ENCODE measurements around the gene PPARG.

The PPARG gene

DNA sequence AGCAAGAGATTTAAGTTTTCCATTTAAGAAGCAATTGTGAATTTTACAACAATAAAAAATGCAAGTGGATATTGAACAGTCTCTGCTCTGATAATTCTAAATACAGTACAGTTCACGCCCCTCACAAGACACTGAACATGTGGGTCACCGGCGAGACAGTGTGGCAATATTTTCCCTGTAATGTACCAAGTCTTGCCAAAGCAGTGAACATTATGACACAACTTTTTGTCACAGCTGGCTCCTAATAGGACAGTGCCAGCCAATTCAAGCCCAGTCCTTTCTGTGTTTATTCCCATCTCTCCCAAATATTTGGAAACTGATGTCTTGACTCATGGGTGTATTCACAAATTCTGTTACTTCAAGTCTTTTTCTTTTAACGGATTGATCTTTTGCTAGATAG lies 62.3 kb downstream of the PPARG start:
- no peak overlapping the region for H3K4me3 ChIP-seq (ENCODE audit: low read length)
- H3K9me3 ChIP-seq (ENCODE audit: control insufficient read depth, insufficient read depth, low read length), result no peaks in the 10 kb centered on the region
- TF ChIP-seq EZH2phosphoT487 (IDR thresholded peaks at IDR 0.05; ENCODE audit: borderline replicate concordance, low read length), result no peak
- TF ChIP-seq, protein P1, sequence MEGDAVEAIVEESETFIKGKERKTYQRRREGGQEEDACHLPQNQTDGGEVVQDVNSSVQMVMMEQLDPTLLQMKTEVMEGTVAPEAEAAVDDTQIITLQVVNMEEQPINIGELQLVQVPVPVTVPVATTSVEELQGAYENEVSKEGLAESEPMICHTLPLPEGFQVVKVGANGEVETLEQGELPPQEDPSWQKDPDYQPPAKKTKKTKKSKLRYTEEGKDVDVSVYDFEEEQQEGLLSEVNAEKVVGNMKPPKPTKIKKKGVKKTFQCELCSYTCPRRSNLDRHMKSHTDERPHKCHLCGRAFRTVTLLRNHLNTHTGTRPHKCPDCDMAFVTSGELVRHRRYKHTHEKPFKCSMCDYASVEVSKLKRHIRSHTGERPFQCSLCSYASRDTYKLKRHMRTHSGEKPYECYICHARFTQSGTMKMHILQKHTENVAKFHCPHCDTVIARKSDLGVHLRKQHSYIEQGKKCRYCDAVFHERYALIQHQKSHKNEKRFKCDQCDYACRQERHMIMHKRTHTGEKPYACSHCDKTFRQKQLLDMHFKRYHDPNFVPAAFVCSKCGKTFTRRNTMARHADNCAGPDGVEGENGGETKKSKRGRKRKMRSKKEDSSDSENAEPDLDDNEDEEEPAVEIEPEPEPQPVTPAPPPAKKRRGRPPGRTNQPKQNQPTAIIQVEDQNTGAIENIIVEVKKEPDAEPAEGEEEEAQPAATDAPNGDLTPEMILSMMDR (IDR thresholded peaks at IDR 0.05; ENCODE audit: low read depth, low read length, poor library complexity, severe bottlenecking), result no peak
- H3K36me3 ChIP-seq (ENCODE audit: control insufficient read depth, low read length), result no peaks in the 10 kb centered on the region
- no peaks in the 10 kb centered on the region for H3K79me2 ChIP-seq (ENCODE audit: control insufficient read depth, low read length)
- H3K9me2 ChIP-seq (replicated peaks; ENCODE audit: control insufficient read depth, low read length), result no peaks in the 10 kb centered on the region
- no peaks in the 10 kb centered on the region for H3K4me1 ChIP-seq (ENCODE audit: control insufficient read depth, low read length)
- no peaks in the 10 kb centered on the region for H3F3A ChIP-seq (ENCODE audit: control insufficient read depth, insufficient read depth)
- H3K27ac ChIP-seq (ENCODE audit: low read depth, low read length), result no peak overlapping the region
- H3K4me2 ChIP-seq (ENCODE audit: low read length), result no peak overlapping the region
- H3K27me3 ChIP-seq (ENCODE audit: control insufficient read depth, low read length), result peaks cover 31% of the 10 kb centered on the region
- H4K20me1 ChIP-seq (ENCODE audit: control insufficient read depth, insufficient read depth, low read depth, low read length), result no peaks in the 10 kb centered on the region

GRCh38 chr3:12352253-12352652 lies 63.4 kb downstream of the PPARG start:
- H3F3A ChIP-seq (ENCODE audit: control insufficient read depth, insufficient read depth), result no peaks in the 10 kb centered on the region
- no peaks in the 10 kb centered on the region for H3K79me2 ChIP-seq (ENCODE audit: control insufficient read depth, low read length)
- H3K27me3 ChIP-seq (ENCODE audit: control insufficient read depth, low read length), result peaks cover 31% of the 10 kb centered on the region
- H3K4me1 ChIP-seq (ENCODE audit: control insufficient read depth, low read length), result no peaks in the 10 kb centered on the region
- H3K27ac ChIP-seq (ENCODE audit: low read depth, low read length), result no peak overlapping the region
- no peaks in the 10 kb centered on the region for H4K20me1 ChIP-seq (ENCODE audit: control insufficient read depth, insufficient read depth, low read depth, low read length)
- TF ChIP-seq, protein P1 (IDR thresholded peaks at IDR 0.05; ENCODE audit: low read depth, low read length, poor library complexity, severe bottlenecking), result no peak
- no peak for TF ChIP-seq EZH2phosphoT487 (IDR thresholded peaks at IDR 0.05; ENCODE audit: borderline replicate concordance, low read length)
- H3K9me2 ChIP-seq (replicated peaks; ENCODE audit: control insufficient read depth, low read length), result no peaks in the 10 kb centered on the region
- no peaks in the 10 kb centered on the region for H3K36me3 ChIP-seq (ENCODE audit: control insufficient read depth, low read length)
- H3K4me3 ChIP-seq (ENCODE audit: low read length), result no peak overlapping the region
- H3K4me2 ChIP-seq (ENCODE audit: low read length), result no peak overlapping the region
- no peaks in the 10 kb centered on the region for H3K9me3 ChIP-seq (ENCODE audit: control insufficient read depth, insufficient read depth, low read length)

DNA sequence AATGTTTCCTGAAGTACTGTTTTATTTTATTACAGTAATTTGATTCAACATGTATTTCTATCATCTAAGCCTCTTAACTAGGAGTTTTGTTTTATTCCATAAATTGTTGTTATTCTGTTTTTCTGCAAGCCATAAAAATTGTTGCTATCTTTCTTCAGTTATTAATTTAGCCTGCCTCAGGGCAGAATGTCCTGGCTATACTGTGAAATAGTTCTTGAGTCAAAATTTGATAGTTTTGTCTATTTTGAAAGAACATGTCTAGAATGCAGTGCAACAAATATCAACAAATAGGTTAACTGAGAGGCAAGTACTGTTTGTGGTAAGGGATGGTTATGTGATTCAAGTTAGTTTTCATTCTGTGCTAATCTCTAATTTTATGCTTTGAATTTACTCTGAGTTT lies 63.9 kb downstream of the PPARG start:
- Histone ChIP-seq H3K27ac (ENCODE audit: low read depth, low read length) (no peak overlapping the region), H3K4me3 (ENCODE audit: low read length) (no peak overlapping the region), H3K79me2 (ENCODE audit: control insufficient read depth, low read length) (no peaks in the 10 kb centered on the region), H3K9me2 (replicated peaks; ENCODE audit: control insufficient read depth, low read length) (no peaks in the 10 kb centered on the region), H4K20me1 (ENCODE audit: control insufficient read depth, insufficient read depth, low read depth, low read length) (no peaks in the 10 kb centered on the region), H3K36me3 (ENCODE audit: control insufficient read depth, low read length) (no peaks in the 10 kb centered on the region), H3K4me2 (ENCODE audit: low read length) (no peak overlapping the region), H3F3A (ENCODE audit: control insufficient read depth, insufficient read depth) (no peaks in the 10 kb centered on the region), H3K9me3 (ENCODE audit: control insufficient read depth, insufficient read depth, low read length) (no peaks in the 10 kb centered on the region), H3K4me1 (ENCODE audit: control insufficient read depth, low read length) (no peaks in the 10 kb centered on the region), H3K27me3 (ENCODE audit: control insufficient read depth, low read length) (peaks cover 28% of the 10 kb centered on the region)
- TF ChIP-seq, protein P1 (IDR thresholded peaks at IDR 0.05; ENCODE audit: low read depth, low read length, poor library complexity, severe bottlenecking), result no peak
- no peak for TF ChIP-seq EZH2phosphoT487 (IDR thresholded peaks at IDR 0.05; ENCODE audit: borderline replicate concordance, low read length)

All from DOHH2 (cell line).